GM12891 (cell line): ENCODE measurements around the gene ASIC4.

Source experiments
- POLR2A ChIP-seq: IDR thresholded peaks from 2 replicates; pipeline ENCODE4 v1.6.1; 2011; ENCODE audit warnings: low read depth, low read length, control low read depth
- SPI1 ChIP-seq: IDR thresholded peaks from 2 replicates; pipeline ENCODE4 v1.6.1; 2011; ENCODE audit warnings: low read depth, low read length, control low read depth

DNA sequence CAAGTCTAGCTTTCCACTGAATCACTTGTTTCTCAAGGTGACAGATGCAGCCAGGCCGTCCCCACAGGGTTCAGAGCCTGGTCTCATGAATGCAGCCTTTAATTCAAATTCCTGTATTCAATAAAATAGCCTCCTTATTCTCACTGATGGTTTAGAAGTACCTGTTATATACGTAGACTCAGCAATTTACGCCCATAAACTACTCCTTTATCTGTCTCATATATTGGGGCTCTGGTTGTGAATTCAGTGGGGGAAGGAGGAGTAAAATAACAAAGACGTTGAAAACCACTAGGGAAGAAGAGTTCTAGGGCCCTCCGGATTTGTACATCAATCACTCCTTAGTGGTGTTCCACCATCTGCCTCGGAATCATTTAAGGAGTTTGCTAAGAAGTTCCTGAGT is 55.4 kb downstream of the ASIC4 start:
- TF ChIP-seq SPI1 = no peak
- TF ChIP-seq POLR2A = no peak
